Testis (tissue), 2 donors: ENCODE data around the gene TYW1B.

Source experiments
- POLR2A ChIP-seq: fragments of 450-650 bp; IDR thresholded peaks from one replicate; pipeline ENCODE4 v1.6.1; 2017; ENCODE audit warnings: antibody characterized with exemption, mild to moderate bottlenecking, moderate library complexity
- TF ChIP-seq, protein P1 (sequence below), 3 experiments: fragments of 450-650 bp in 2 of 3; fragments of 200-600 bp in 1 of 3; sonication (generic) in 1 of 3; IDR thresholded peaks; one replicate each; pipeline ENCODE4 v1.5.1; 2016 to 2019; ENCODE audit warnings: antibody characterized with exemption in 3 of 3, mild to moderate bottlenecking in 2 of 3, moderate library complexity in 1 of 3

- TF ChIP-seq, protein P1, sequence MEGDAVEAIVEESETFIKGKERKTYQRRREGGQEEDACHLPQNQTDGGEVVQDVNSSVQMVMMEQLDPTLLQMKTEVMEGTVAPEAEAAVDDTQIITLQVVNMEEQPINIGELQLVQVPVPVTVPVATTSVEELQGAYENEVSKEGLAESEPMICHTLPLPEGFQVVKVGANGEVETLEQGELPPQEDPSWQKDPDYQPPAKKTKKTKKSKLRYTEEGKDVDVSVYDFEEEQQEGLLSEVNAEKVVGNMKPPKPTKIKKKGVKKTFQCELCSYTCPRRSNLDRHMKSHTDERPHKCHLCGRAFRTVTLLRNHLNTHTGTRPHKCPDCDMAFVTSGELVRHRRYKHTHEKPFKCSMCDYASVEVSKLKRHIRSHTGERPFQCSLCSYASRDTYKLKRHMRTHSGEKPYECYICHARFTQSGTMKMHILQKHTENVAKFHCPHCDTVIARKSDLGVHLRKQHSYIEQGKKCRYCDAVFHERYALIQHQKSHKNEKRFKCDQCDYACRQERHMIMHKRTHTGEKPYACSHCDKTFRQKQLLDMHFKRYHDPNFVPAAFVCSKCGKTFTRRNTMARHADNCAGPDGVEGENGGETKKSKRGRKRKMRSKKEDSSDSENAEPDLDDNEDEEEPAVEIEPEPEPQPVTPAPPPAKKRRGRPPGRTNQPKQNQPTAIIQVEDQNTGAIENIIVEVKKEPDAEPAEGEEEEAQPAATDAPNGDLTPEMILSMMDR (IDR thresholded peaks at IDR 0.05): no peak
- TF ChIP-seq POLR2A: no peak
Observed at GRCh38 chr7:72781161-72781560, 46.8 kb downstream of the TYW1B start.
